HG03469 (cell line): Measurements from ENCODE around the gene SLC30A9.

ENCODE experiments used
- ATAC-seq: cut with Tn5 transposase; IDR thresholded peaks from one replicate; pipeline ENCODE4 v1.9.1; 2021; ENCODE audit warnings: mild to moderate bottlenecking, moderate library complexity, moderate number of reproducible peaks; ENCODE audit not compliant: unreplicated experiment

The SLC30A9 gene

DNA sequence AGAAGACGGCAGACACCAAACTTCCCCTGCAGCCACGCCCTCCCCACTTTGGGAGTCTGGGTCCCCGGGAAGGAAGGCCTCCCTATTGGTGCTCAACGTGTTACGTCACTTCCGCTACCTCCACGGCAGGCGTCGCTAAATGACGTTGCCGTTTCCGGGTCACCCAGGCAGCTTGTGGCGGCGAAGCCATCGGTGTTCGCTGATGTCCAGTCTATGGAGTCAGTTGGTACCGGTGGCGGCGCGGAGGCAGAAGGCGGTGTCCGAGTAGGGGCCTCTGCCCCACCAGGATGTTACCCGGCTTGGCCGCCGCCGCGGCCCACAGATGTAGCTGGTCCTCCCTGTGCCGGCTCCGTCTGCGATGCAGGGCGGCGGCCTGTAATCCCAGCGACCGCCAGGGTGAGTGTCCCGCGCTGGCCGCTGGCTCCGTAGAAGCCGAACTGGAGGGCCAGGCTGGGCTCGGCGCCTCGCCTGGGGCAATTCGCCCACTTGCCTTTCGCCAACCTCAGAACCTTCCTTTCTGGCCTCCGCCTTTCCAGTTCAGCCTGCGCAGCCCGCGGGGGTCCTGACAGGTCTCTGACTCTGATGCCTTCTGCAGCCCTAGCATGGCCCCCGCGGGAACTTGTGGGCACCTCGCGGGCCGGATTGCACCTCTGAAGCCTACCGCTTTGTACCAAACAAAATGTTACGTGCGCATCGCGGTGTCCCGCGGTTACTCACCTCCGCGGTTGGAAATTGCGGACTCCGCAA is at the start of gene SLC30A9:
Gene SLC30A9 (plus strand): TSS at position 166 of the 747 bp plus-strand sequence. CDS start 122 bp downstream, at position 288.
- ATAC-seq = peak; percentile 98

DNA sequence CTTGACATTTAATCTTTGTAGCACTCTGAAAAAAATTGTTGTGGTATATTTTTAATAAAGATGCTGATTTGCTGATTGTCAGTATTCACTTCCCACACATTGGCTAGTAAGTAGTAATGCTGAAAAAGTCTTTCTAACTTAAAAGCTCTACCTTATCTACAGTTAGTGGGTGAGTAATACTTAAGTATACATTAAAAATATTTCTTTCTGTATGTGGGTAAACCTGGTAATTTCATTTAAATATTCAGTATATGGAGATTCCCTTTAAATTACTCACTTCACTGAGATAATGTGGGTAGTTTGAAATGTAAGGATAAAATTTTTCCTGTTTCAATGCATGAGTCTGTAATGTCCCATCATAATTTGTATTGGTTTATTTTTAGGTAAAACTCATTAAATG is 49.5 kb upstream of the SLC30A9 start:
- no peak for ATAC-seq

DNA sequence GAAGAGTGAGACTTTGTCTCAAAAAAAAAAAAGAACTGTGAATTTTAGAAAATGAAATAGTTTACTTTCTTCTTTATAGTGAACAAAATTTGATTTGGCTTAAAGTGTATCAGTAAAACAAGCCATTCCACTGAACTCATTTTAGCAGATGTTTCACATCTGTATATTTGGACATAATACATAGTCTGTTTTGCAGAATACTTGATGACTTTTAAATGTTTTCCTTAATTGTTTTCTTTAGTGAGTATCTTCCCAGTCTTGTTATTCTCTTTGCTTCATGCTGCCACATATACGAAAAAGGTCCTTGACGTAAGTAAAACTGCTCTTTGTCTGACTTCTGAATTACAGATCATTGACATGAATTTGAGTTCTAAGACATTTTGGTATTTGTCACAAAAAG is 46.8 kb upstream of the SLC30A9 start:
- no peak for ATAC-seq

DNA sequence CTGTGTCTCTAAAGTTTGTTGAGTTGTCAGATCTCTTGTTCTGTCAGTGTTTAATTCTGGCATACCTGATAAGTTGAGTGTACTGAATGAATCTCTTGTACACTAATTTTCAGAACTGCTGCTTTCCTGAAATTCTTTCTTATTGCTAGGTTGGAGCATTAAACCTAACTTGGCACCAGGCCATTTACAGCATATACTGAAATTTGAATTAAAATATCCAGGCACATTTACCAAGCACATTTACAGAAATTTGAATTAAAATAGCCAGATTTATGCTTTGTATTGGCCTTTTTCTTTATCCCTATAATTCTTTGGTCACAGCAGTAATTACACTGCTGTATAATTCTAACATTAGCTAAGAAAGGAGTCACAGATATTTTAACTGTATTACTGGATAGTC is 46.2 kb upstream of the SLC30A9 start:
- ATAC-seq = no peak

DNA sequence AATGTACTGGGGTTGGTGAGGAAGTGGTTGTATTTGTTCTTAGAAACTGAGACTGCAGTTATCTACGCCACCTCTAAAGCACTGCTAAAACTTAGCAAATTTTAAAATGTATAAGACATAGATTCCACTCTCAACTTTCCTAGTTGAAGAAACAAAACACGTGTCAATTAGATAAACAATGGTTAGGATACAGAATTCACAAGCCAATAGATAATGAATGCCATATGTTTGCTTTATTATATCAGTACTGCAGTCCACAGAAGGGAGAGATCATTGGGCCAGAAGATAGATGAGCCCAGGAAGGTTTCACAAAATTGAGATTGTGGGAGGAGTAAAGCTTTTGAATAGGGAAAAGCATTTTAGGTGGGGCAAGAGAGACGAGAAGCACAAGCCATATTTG is 40.8 kb upstream of the SLC30A9 start:
- ATAC-seq = no peak

DNA sequence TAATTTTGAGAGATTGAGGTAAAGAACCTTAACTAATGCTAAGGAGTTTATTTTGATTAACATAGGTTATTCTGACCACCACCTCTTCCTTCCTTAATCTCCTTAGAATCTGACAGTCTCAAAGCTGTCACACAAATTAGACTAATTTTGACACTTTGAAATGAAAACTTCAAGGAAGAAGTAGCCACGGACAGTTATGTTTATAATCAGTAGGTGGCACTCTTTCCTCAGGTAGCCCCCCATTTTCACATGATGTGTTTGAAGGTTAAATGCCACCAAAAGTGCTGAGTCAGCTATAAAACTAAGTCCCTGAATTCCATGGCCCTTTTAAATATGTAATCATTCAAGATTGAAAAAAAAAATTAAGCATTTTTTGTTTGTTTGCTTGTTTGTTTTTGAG is 32.7 kb upstream of the SLC30A9 start:
- no peak for ATAC-seq

DNA sequence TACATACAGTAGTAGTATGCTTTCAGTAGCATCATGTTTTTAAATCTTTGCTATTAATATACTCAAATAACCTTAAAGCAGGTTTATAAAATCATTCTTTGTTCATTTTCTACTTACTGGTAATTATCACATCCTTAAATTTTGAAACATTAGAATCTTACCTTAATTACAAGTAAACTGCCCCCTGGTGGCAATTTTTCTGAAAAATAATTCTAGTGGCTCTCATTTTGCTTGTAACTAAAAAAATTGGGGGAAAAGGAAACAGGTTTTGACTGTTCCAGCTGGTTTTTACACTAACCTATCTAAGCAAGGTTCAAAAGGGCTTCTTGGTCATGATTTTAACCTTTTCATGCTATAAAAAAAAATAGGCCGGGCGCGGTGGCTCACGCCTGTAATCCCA is 27.2 kb upstream of the SLC30A9 start:
- no peak for ATAC-seq

DNA sequence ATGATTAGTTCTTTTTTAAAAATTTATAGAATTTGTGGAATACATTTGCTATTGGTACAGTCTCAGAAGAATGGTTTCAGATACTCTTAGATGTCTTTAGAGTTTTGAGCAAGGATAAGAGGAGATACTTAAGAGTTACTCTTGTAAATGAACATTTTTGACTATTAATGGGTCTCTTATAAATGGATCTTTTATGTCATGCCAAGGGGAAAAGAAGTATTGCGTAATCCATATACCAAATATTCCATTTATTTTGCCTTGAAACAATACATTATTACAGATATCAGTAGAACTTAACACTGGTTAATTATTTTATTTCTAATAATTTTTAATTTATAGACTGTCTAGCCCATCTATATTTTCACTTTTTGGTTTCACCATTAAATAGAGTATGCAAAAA is 25.9 kb upstream of the SLC30A9 start:
- ATAC-seq = no peak

DNA sequence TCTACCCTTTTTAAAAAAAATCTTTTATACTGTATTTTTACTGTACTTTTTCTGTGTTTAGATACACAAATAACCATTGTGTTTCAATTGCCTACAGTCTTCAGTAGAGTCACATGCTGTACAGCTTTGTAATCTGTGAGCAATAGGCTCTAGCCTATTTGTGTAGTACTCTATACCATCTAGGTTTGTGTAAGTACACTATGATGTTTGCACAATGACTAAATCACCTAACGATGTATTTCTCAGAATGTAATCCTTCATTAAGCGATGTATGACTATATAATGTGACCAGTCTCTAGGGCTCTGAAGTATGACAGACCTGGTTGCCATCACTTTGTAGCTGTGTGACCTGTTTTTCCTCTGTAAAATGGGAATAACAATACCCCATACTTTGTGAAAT is 22.9 kb upstream of the SLC30A9 start:
- ATAC-seq = no peak

DNA sequence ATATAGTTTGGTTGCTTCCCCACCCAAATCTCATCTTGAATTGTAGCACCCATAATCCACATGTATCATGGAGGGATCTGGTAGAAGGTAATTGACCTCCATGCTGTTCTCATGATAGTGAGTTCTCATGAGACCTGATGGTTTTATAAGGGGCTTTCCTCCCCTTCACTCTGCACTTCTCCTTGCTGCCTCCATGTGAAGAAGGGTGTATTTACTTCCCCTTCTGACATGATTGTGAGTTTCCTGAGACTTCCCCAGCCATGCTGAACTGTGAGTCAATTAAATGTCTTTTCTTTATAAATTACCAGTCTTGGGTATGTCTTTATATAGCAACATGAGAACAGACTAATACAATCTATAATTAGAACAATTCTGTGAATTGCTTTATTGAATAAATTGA is 20.7 kb upstream of the SLC30A9 start:
- no peak for ATAC-seq

DNA sequence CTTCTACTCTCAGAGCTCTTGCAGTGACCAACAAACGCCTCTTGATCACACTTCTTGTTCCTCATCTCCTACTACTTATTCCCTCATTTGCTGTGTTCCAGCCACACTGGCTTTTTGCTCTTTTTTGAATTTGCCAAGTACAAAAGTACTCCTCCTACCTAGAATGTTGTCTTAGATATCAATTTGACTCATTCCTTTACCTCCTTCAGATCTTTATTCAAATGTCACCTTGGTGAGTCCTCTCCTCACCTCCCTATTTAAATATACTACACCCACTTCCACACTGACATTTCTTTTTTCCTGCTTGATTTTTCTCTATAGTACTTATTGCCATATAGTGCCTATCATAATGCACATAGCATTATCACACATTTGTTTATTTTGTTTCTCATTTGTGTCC is 15.0 kb upstream of the SLC30A9 start:
- no peak for ATAC-seq

DNA sequence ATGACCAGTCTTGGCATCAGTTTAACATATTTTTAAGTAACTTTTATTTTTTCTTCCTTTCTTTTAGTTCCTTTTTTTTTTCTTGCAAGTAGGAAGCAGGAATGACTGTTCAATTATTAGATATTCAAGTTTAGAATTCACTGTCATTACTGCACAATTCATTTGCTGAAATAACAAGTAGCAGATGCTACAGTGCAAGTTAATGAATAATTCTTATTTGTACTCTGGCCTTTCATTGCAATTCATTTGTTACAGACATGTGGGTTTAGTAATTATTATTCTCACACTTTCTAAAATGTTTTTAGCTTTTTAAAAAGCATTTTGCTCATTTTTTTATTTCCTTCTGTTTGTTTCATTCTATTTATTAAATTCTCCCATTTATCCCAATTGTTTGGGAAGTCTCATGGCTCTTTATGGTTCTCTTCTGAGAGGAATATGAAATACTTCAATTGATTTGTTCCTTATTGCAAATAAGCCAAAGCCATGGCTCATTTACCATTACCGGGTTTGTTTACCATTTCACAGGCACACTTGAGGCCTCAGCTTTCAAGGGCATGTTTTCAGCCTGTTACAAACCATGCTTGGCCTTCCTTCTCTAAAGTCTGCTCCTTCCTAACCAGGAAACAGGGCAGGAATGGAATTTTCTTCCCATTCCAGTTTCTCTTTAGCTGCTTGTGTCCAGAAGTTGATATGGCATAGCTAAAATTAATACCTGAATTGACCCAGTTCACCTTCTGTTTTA is 13.4 kb upstream of the SLC30A9 start:
- ATAC-seq = no peak

DNA sequence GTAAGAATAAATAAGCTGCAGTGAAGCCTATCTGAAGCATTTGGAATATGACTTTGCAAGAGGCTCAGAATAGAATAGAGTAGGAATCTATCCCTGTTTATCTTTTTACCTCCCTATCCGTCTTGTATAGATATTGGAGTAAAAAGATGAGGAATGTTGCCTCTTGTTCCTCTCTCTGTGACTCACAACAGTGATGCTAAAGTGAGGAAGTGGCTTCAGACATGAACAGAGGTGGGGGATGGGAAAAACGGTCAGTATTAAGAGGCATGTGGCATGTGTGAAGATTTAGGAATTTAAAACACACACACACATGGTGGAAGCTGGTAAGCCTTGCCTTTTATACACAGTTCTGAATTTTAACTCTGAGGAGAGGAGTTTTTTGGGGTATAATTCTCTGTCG is 12.6 kb upstream of the SLC30A9 start:
- ATAC-seq = no peak

DNA sequence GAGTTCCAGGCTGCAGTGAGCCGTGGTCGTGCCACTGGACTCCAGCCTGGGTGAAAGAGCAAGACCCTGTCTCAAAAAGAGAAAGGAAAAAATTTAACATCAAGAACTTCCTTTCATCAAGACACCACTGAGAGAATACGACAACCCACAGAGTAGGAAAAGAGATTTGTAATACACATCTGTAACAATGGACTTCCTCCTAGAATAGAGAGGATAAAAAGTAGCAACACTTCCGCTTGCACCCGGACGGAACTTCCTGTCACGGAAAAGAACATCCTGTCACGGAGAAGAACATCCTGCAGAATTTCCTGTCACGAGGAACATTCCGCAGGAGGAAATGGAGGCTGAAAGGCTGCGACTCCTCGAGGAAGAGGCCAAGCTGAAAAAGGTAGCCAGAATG is 8.9 kb upstream of the SLC30A9 start, which contains the start of gene DCAF4L1:
Gene DCAF4L1 (plus strand): TSS at position 301 of the 400 bp plus-strand sequence. CDS start 37 bp downstream, at position 338.
- no peak for ATAC-seq

DNA sequence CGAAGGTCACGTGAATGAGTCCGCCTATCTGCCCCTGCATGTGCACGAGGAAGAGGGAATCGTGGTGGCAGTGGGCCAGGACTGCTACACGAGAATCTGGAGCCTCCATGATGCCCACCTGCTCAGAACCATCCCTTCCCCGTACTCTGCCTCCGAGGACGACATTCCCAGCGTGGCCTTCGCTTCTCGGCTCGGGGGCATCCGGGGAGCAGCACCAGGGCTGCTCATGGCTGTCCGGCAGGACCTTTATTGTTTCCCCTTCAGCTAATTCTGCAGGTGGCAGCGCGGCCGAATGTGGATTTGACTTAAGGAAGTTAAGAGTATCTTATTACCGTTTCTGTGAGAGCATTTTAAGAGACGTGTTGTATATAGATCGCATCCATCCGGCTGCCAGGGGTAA is 7.6 kb upstream of the SLC30A9 start:
- ATAC-seq = no peak

DNA sequence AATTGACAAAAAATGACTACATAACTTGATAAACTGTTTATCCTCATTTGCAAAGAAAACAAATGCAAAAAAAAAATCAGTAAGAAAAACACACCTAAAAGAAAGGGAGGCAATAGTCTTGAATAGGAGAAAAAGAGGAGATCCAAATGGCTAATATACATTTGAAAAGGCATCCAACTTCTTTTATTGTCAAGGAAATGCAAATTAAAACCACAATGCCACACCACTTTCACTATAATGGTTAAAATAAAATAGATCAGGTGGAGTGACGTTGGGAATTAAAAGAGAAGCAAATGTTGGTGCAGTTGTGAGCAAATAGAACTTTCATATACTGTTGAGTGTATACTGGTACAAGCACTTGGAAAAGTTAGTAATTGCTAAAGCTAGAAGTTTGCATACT is 5.2 kb upstream of the SLC30A9 start:
- ATAC-seq = no peak

DNA sequence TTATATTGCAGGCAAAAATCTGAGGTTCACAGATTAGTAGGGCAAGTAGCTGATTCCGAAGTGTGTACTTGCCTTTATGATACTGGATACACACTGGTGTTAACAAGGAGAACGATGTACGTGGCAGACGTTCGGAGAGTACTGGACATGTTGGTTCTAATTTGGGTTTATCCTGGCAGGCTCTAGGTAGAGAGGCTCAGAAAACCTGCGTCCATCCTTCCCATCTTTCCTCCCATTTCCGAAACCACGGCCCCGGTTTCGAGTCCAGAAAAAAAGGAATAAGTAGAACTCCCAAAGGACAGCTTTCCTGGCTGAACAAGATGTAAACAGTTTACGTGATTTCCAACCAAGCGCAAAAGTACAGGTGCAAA is 351 bp upstream of the SLC30A9 start:
- ATAC-seq = no peak

DNA sequence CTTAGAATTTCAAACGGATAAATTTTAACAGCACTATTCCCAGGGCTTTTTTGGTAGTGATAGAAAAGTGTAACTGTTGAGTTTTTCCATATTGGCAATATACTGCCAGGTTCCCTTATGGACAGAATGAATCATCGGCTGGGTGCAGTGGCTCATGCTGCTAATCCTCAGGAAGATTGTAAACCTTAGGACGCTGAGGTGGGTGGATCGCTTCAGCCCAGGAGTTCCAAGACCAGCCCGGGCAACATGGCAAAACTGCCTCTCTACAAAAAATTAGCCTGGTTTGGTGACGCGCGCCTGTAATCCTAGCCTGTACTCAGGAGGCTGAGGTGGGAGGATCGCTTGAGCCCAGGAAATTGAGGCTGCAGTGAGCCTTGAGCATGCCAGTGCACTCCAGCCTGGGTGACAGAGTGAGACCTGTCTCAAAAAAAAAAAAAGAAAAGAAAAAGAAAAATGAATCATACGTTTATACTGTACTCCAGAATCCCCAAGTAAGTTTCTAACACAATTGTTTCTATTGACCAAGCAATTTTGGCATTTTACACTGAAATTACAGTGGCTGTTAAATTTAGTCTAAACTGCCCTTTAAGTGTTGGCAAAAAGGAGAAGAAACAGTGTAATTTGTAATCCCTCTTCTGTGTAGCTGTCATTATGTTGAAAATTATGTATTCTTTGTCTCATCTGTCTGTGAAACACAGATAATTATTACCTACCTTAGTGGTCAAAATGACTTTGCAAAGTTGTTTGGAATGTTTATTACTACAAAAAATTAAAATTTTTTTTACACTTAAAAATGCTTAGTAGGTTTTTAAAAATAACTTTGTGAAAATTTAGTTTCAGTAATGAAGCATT is 1.8 kb downstream of the SLC30A9 start:
- no peak for ATAC-seq

DNA sequence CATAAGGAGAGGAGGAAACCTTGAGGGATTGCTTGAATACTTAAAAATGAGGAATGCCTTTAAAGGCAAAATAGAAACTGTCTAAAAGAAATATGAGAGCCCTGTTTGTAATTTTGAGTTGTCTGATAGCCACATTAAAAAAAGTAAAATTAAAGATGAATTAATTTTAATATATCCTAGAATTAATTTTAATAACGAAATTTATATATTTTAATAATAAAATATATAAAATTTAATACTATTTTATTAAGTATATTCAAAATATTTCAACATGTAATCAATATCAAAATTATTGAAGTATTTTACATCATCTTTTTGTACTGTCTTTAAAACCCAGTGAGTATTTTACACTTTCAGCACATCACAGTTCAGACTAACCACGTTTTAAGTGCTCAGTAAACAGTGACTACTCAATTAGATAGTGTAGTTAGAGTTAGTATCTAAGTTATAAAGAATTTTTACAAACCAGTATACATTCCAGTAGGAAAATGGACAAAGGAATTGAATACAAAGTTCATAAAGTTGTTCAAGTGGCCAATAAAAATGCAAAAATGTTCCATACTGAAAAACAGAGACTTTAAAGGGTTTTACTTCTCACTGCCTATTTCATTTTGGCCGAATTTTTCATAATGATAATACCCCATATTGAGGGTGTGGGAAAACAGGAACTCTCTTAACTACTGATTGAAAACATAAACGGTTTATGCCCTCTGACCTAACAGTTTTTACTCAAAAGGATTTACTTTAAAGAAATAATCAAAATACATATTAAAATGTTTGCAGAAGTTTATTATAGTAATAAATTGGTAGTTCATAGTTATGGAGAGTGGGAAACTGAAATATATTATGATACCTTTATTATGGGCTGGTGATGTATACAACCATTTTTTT is 2.9 kb downstream of the SLC30A9 start:
- no peak for ATAC-seq

DNA sequence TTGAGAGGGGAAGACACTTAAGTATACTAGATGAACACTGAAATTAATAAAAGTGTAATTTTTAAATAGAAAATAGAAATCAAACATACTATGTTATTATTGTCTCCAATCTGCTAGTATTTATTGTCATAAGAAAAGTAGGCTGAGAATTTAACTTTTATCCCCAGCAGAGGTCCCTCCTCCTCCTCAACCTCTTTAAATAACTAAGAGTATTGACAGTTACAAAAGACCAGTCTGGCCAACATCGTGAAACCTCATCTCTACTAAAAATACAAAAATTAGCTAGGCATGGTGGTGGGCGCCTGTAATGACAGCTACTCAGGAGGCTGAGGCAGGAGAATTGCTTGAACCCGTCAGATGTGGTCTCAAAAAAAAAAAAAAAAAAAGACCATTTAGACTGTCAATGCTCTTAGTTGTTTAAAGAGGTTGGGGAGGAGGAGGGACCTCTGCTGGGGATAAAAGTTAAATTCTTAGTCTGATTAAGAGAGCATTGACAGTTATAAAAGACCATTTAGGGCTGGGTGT is 4.2 kb downstream of the SLC30A9 start:
- no peak for ATAC-seq
